Fibroblast of skin of abdomen (primary cell): ENCODE data around the gene GNAS-AS1.

Experiments
- DNase-seq: peaks from one replicate; pipeline ENCODE4 v3.0.0-alpha.2; 2013

GNAS-AS1 gene

GRCh38 chr20:58808271-58809046, 42.2 kb downstream of the GNAS-AS1 start:
- DNase-seq = no peak

GRCh38 chr20:58807801-58808200, 42.9 kb downstream of the GNAS-AS1 start:
- DNase-seq = no peak

DNA sequence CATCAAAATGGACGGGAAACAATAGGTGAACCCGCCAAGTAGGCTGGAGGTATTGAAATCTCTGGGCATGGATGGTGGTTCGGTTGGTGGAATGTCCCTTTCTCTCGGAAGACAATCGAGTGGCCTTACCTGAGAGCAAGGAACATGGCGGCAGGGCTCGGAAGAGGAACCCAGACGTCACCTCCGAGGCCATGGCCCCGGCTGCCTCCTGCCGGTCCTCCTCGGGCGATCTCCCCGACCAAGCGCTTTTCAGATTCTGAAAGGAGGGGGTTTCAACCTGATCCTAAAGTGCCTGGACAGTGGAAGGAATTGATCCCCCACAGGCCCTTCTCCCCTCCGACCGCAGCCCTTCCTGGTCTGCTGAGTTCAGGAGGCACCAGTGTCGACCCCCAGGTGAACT, 47.2 kb downstream of the GNAS-AS1 start:
- DNase-seq = no peak

- no peak for DNase-seq
Measured at GRCh38 chr20:58802061-58802460, 48.6 kb downstream of the GNAS-AS1 start.

DNA sequence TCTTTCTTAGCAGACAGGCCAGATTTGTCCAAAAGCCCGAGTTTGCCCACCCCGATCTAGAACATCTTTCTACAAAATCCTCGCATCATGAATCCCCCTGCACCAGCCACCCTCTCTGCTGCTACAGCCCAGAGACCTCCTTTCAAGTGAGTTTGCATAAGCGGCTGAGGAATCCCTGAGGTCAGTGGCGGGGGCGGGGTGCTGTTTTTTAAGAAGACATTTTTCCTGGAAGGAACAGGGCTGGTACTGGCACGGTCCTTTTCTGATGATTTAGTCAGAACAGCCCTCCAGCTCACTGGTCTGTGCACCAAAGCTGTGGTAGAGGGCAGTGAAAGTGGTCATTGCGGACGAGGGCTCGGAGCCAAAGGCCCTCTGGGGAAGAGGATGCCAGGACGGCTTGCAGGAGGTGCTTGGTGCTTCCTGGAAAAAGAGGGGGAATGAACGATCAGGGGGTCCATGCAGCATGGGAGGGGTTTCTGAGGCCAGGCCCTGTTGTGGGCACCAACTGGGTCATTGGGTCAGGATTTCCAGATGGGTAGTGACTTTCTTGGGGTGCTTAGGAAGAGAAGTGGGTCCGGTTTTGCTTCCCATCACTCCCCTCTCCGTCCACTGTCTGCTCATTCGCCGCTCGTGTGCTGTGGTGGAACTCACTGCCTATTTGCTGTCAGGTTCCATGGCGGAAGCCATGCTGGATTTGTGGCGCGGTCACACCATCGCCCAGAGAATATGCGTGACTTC, 50.4 kb downstream of the GNAS-AS1 start:
- DNase-seq = no peak

GRCh38 chr20:58797371-58798338, 53.0 kb downstream of the GNAS-AS1 start:
- no peak for DNase-seq

DNA sequence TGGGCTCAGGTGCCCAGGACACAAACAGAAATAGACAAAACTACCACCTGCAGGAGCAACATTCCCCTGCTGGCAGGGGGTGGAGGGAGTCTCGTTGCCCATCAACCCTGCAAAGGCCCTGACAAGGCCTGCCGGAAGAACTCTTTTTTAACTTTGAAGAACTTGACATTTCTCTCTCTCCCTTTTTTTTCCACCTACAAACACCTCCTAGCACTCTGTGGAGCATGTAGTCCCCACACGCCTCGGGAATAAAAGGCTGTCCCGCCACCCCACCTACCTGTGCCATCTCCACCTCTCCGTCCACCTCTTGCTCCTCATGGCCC, 54.8 kb downstream of the GNAS-AS1 start:
- no peak for DNase-seq

DNA sequence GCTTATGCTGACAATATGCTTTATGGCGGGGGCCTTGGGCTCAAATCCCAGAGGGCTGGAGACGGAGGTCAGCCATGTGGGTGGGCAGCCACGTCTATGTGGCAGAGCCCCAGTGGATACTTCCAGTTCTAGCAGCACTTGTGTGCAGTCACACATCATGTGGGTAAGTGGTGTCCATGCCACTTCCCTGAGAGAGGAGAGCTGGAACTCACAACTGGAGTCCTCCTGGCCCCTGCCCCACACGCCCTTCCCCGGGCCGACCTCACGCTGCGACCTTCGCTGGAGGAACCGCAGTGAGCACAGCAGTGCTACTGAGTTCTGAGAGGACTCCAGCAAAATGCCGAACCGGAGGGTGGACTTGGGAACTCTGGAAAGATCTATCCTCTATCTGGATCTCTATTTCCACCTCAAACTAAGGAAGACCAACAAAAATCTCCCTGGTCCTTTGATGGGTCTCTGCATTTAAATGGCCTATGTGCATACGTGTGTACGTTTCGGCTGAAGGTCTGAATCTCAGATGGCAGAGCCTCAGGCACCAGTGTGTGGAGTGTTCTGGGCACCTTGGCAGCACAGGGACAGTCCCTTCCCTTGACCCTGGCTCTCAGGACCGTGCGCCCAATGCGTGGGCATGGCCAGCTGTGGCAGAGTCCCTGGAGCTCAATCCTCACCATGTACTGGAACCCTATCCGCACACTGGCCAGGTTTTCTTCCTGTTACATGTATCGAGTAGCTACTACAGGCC, 55.4 kb downstream of the GNAS-AS1 start:
- DNase-seq = no peak

GRCh38 chr20:58794510-58795180, 56.1 kb downstream of the GNAS-AS1 start:
- no peak for DNase-seq

DNA sequence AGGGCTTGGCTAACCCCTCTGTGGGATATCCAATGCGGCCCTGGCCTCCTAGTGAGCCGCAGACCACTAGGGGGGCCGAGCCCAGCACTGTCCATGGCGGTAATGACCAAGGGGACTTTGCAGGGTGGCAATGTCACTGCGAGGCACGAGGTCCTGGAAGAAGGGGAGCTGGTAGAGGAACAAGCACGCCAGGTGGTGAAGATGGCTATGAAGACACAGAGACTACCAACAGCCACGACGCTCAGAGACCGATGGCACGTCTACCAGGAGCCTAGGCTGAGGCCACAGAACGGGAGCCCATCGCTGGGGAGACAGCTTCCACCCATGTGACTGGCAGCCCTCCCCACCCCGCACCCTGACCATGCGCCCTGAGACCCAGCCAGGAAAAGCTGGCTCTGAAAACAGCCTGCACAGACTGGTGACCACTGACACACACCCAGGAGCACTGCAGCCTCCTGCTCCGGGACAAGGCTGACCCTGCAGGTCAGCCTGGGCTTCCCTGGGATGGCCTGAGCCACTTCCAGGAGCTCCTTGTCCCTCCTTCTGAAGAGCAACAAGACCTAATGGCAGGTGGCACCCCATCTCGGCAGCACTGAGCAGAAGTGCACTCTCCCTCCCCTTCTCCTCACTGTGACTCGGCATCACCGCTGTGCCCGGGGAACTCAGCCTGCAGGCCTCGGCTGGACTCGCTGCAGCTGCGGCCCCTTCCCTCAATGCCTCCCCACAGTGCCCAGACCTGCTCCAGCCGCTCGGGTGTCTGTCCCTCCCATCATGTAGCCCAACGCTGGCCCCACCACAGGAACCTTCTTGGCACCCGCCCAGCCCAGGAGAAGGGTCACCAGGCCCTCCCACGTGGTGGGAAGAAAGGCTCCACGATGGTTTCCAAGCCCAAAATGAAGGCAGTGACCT, 56.9 kb downstream of the GNAS-AS1 start:
- DNase-seq = no peak

- DNase-seq = no peak
Measured at GRCh38 chr20:58792426-58792825, 58.3 kb downstream of the GNAS-AS1 start.

- DNase-seq = no peak
Measured at GRCh38 chr20:58791286-58791685, 59.4 kb downstream of the GNAS-AS1 start.

DNA sequence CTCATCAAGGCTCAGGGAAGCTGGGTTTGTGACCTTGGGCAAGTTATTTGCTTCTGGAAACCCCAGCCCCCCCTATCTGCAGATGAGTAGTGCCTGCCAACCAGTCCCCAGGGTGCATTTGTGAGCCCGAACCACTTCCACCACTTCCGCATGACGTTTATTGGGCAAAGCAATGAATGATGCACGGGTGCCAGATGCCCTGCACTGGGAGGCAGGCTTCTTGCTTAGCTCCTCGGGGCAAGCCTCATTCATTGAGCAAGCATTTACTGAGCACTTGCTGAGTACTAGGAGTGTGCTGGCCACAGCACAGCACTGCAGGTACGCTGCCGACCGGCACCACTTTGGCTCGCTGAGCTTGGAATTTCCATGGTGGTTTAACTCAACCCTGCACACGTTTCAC, 60.2 kb downstream of the GNAS-AS1 start:
- DNase-seq = no peak

DNA sequence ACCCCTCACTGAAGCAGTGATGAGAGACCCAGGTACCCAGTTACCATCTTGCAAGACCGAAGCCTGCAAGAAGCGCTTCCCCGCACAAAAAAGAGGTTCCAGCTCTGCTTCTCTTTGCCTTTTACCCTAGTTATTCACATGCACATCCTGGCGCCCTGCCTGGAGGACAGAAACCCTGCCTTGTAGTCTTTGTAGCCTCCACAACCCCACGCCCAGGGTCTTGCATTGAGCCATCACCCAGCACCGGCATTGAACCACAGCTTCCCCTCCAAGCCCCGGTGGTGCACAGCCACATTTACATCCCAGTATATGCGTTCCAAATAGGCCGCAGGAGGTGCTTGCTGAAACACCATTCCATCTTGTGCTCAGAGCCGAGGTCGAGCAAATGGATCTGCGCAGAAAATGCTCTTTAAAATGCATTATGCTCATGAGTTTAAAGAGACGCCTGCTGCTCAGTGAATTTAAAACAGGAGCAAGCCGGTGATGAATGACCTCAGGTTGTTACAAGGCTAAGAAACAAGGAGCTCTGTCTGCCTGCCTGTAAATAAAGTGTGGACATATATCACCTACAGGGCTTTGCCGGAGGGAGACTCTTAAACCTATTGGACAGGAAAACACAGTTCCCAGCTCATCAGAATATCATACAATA, 61.7 kb downstream of the GNAS-AS1 start:
- no peak for DNase-seq

DNA sequence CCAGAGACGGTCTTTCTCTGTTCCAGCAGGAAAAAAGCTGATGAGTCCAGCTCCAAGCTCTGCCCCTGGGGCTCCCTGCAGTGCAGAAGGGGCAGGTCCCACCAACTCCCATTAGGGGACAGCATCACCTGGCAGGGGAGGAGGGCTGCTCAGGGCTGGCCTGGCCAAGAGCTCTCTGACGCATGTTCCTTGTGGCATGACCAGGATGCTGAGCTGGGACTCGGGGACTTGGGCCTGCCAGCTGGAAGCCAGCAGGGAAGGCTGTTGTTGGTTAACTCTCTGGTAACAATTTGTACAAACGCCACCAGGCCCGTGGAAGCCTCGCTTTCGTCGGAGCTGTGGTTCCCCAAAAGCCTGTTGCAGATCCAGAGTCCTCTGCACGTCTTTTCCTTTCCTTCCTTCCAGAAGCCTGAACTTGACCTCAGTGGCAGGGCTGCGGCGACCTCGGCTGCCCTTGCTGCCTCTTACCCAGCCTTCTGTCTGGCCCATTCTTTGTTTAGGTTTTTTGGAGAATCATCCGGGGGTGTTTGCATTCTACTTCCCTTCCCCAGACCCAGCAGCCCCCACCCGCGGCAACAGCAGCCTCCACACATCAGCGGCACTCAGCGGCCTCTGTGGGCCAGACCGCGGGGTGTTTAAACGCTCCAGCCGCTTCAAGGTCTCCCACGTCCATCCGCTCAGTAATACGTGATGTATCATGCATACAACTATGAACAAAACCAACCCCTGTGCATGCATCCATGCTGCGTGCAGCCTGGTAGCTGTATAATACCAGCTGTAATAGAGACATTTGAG, 63.3 kb downstream of the GNAS-AS1 start:
- DNase-seq = no peak

DNA sequence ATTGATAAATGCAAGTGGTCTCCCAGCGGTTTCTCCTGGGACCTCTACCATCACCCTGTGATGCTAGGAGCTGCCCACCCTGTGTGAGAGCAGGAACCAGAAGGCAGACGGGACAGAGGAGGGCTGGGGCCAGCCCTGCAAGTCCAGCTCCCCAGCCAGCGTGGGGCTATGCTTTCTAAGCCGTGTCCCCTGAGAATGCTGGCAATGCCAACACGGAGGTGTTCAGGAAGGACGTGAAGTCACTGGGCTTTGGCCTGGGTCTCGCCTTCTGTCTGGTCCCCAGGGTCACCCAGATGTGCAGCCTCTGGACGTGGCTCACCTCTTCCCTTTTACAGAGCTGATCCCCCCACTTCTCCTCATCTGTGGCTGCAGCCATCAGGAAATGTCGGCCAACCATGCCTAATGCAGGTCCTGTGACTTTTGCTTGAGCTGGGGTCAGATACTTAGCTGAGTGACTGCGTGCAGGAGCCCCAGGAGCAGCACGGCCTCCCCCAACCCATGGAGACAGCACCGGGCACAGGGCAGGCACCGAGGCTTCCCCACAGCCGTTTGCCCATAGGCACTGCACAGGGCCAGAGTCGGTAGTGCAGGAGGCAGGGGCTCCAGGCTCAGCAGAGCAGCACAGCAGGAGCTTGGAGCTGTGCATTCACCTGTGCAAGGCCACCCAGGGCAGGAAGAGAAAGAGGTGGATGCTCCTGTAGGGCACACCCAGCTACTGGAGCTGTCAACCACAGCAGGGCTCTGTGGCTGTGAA, 66.2 kb downstream of the GNAS-AS1 start:
- no peak for DNase-seq

- DNase-seq = no peak
Measured at GRCh38 chr20:58783511-58784011, 67.1 kb downstream of the GNAS-AS1 start.

DNA sequence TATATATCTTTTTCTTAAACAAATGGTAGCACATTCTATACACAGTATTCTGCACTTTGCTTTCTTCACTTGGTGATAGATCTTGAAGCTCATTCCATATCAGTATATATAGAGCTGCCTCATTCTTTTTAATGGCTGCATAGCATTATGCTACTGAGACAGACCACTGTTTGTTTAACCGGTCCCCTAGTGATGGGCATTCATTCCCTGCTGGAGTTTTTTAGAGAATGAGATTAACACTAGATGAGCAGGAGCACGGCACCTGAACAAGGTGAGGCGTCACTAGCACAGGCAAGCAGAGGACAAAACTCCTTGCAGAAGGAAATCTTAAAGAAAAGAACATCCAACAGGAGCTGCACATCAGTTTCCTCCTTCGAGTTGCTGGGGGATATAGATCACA, 69.6 kb downstream of the GNAS-AS1 start:
- no peak for DNase-seq
